Stimulated activated CD8-positive, alpha-beta memory T cell treated with anti-CD3 and anti-CD28 coated beads, Interleukin-15, amount 100 ng/mL, for 4 hours (primary cell): ENCODE measurements around the gene PIGZ.

ENCODE experiments used
- DNase-seq, 2 donors: peaks; one replicate each; pipeline ENCODE4 v3.0.0-alpha.2; 2020; ENCODE audit warnings: low read depth in 2 of 2

Gene PIGZ

DNA sequence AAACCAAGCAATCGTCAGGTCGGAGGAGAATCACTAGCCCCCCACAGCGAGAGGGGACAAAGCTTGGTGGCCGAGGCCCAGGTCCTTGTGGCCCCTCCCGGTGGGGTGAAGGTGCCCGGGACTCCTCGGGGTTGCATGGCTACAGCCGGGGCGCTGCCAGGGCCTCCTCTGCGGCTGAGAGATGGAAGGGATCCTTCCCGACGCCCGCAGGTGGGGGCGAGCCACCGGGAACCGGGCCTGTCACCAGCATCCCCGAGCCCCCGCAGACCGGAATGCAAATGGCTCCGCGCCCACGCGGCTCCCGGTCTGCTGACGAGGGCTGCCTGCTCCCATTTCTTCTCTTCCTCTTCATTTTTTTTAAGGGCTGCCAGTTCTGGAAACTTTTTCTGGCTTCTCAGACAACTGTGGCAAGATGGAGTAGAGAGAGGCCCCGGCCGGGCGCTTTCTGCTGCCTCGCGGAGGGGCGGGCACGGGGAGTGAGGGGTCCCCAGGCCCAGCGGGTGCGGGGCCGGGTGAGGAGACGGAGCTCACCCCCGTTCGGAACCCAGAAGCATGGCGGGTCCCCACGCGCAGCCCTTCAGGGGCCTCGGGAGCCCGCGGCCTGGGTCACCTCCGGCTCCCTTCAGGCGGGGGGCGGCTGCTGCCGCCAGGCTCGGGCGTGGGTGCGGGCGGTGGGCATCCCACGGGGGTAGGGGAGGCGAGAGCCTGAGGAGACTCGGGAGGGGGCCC is 33.5 kb upstream of the PIGZ start:
- DNase-seq: no peak

DNA sequence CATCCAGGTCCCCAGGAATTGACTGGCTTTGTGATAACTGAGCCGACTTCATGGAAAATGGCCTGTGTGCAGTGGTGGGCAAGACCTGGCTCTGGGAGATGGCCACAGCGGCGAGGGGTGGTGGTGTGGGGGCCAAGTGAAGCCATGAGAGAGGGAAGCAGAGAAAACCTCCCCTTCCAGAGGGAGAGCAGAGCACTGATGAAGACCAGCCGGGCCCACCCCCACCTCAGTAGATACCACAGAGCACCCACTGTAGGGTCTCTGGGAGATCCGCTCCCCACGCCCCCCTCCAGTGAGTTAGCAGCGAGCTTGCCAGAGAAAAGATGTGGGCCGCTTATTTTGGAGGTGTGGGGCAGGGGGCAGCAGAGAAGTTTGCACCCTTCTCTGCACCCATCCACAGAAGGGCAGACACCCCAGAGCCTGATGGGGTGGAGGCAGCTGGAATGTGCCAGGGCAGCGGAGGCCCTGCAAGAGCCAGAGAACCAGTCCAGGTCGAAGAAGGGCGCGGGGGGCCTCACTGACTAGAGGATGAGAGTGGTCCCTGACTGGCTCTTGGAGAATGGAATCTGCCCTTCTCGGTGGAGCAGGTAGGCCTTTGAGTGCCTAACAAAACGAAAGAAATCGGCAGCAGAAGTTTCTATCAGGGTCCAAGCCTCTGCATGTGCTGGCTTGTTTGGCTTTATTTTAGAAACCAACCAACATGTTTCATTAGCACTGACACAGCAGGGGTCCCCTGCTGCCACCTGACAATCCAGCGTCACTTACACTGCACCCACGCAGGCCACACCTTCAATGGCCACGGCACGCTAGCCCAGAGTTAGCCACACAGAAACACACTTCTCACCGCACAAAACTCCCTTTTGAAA is 32.7 kb upstream of the PIGZ start:
- no peak for DNase-seq

DNA sequence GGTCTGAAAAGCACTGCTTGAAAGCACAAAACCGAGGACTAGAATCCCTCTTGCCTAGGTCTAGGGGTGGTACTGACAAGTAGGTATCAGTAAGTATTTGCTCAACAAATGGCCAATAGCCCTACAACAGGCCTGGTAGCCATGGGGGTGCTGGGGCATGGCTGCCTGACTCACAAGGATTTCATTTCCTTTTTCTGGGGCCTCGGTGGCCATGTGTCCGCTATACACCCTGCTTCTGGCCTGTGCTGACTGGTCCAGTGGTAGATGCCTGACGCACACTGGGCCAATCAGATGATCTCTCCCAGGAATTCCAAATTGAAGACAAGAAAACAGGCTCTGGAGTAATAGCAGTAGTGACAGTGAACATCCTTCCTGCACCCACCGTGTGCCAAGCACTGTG is 31.6 kb upstream of the PIGZ start:
- DNase-seq: no peak

DNA sequence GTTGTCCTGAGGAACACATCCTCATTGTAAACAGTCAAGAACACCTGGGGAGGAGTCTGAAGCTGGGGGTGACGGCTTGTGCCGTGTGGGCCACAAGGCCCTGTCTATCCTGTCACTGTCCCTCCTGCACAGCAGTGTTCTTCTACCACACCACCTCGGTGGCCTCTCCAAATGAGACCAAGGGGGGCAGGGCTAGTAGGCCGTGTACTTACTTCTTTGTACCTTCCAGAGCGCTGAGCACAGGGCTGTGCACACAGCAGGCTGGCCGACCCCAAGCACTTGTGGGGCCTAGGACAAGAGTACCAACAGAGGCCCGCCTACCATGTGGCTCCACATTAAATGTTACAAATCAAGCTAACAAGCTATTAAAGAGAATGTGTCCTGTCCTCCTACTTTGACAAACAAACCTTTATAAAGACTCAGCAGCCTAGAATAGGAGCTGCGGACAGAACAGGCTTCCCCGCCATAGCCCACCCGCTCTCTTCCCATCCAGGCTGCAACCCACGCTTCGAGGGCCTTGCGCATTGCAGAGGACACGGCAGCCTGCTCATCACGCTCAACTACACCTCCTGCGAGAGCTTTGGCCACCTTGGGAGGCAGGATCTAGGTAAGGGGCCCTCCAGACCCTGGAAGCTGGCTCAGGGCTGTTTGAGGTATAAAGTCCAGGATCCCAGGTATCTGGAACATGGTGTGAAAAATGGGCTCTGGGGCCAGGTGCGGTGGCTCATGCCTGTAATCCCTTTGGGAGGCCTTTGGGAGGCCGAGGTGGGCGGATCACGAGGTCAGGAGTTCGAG is 30.5 kb upstream of the PIGZ start:
- no peak for DNase-seq

DNA sequence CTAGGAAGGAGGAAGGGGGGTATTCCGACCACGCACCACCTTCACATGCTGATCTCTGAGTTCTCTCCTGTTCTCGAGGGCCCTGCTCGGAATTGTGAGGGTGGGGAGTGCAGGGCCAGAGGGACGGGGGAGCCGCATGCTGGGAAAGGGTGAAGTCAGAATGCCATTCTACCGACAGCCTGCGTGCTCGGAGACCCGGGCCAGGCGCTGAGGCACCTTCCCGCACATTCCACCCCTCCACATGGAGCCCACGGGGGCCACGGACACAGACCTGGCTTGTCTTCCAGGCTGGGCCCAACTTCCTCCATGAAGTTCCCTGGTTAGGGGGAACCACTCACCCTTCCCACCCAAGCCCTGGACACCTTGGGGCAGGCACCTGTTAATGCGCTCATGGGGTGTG is 28.7 kb upstream of the PIGZ start:
- DNase-seq: no peak

GRCh38 chr3:196996454-196997265 is 28.0 kb upstream of the PIGZ start:
- DNase-seq: no peak

DNA sequence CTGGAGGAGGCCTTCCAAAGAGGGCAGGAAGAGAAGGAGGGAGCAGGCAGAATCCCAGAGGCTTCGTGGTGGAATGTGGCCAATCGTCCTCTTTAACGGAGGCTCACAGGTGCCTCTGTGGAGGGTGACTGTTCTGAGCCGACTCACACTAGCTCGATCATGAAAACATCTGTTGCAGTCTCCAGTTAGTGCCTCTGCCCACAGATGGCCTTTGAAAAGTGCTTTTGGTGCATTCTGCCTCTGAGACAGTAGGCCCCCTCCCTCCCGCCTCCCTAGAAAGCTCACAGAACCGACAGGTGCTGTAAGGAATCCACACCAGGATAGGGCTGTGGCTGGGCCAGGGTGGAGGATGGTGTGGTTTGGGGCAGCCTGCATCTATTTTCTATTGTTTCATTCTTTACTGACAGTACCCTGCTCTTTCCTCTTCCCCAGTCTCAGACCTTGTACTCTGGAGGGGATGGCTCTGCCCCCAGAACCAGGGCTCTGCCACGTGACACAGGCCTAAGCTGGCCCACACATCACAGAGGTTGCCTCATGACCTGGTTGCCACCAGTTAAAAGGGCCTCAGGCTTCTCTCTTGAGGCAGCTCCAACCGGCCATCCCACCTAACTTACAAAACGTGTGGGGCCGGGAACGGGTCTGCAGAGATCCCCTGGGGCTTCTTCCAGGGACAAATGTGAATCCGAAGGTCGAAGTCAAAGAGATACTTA is 27.2 kb upstream of the PIGZ start:
- DNase-seq: no peak

DNA sequence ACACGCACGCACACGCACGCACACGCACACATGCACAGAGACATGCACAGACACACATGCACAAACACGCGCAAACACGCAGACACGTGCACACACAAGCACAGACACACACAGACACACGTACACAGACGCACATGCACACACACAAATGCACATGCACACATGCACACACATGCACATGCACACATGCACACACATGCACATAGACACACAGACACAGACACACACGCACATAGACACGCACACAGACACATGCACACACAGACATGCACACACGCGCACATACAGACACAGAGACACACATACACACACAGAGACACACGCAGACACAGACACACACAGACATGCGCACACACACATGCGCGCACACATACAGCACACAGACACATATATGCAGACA is 26.4 kb upstream of the PIGZ start:
- no peak for DNase-seq

- no peak for DNase-seq
These were observed 25.4 kb upstream of the PIGZ start for GRCh38 chr3:196994056-196994455.

- no peak for DNase-seq
These were observed 23.9 kb upstream of the PIGZ start for GRCh38 chr3:196992461-196993065.

DNA sequence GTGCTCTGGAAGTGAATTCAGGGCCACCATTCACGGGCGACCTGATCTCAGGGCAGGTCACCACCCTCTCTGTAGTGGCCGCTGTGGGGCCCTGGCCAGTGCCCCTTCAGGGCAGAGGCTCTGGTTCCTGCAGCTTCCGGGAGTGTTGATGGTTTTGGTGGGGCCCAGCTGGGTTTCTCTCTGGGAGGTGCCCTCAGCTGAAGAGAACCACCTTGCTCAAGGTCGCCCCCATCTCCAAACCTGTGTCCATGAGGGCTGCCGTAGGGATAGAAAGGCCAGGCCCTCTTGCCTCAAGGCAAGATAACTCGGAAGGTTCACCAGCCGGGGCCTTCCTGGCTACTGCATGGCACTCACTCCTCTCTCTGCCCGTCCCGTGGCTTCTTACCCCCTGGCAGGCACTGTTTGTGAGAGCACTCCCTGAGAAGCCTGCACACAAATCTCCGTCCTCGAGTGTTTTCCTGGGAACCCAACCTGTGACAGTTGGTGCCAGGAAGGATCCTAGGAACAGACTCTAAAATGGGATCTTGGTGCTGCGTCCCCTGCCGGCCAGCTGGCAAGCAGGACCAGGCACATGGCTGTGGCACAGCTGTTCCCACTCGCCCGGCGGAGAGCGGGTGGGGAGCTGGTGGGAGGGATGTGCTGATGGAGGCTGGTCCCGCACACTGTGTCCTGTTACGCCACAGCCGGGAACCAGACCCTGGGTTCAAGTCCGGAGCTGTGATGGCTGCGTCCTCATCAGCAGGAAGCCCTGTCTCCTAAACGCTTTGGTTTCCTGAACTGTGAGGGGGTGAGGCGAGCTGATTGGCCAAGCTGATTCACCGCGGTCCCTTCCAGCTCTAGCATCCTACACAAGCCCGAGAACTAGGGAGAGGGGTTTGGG is 23.2 kb upstream of the PIGZ start:
- DNase-seq: no peak

GRCh38 chr3:196990601-196991007 is 22.0 kb upstream of the PIGZ start:
- DNase-seq: no peak

DNA sequence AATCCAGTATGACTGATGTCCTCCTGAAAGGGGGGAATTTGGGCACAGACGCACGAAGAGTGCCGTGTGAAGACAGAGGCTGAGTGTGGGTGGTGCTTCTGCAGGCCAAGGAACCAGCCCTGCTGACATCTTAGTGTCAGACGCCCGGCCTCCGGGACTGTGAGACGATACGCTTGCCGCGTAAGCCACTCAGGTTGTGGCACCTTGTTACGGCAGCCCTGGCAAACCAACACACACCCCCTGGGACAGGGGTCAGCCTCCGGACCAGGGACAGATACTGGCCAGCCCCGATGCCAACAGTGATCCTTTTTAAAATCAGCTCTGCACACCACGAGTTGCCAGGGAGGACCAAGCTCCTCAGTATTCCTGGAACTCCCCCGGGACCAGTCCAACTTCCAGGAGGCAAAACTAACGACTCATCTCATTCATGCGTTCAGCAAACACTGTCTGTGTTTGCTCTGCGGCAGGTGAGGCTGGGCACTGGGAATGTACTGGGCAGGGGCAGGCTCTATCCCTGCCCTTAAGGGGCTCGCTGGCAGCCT is 21.2 kb upstream of the PIGZ start:
- DNase-seq: no peak

GRCh38 chr3:196988241-196989029 is 19.8 kb upstream of the PIGZ start:
- no peak for DNase-seq

DNA sequence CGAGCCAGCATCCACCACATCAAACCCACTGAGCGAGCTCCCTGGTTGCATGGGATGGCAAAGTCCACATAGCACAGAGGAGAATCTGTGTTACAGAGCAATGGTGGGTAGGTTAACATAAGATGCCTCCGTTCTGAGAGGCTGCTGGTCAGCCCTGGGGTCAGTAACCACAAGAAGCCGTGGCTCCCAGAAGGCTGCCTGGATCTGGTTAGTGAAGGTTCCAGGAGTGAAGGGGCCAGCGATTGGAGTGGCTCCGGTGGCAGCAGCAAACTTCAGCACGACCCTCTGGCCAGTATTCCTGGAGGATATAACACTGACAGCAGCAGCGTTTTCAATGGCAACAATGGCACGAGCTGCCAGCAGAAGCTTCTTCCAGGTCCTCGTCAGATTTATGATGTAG is 18.4 kb upstream of the PIGZ start:
- DNase-seq: no peak

GRCh38 chr3:196985954-196986885 is 17.6 kb upstream of the PIGZ start:
- no peak for DNase-seq

- DNase-seq: no peak
These were observed 16.7 kb upstream of the PIGZ start for GRCh38 chr3:196985298-196985697.
